Measurements from ENCODE around the gene ZBTB20. TPM values are rescaled to one million over a fixed set of nuclear protein-coding genes. Genes with fewer than 3 reads are reported as not detected.

Gene ZBTB20
- total and polyA plus RNA-seq, 10 donors, result 0.32 to 89.7 (median 71.8) TPM

- no peak for TF ChIP-seq POLR2A (IDR thresholded peaks at IDR 0.05)
- no peak for TF ChIP-seq CTCF (IDR thresholded peaks at IDR 0.05 in 8 of 11, conservative IDR thresholded peaks at IDR 0.05 in 3 of 11)
- TF ChIP-seq POLR2AphosphoS5 (IDR thresholded peaks at IDR 0.05), result no peak
- WGBS, 5 donors, result 91 to 96% (median 92%) methylated on average over 2 of the region's 2 CpGs
- H3K9me3 ChIP-seq, result no peaks in the 10 kb centered on the region
- no peak overlapping the region for H3K27ac ChIP-seq
- no peaks in the 10 kb centered on the region for H3K27me3 ChIP-seq (replicated peaks in 1 of 7)
- H3K36me3 ChIP-seq, result no peaks in the 10 kb centered on the region
- H3K4me3 ChIP-seq, result no peak overlapping the region
- intact Hi-C loops (cut with DNase I; ENCODE audit: low total_unique reads), result no loop called here
- DNase-seq, result no peak
- H3K4me1 ChIP-seq, result peaks cover 0 to 22% (median 9%) of the 10 kb centered on the region in 6 donors
Measured at GRCh38 chr3:114864970-114865369, 282.1 kb downstream of the ZBTB20 start.

GRCh38 chr3:114863848-114864247, 283.2 kb downstream of the ZBTB20 start:
- intact Hi-C loops (cut with DNase I; ENCODE audit: low total_unique reads), result no loop called here
- no peak for DNase-seq
- H3K36me3 ChIP-seq, result no peaks in the 10 kb centered on the region
- H3K9me3 ChIP-seq, result no peaks in the 10 kb centered on the region
- peak overlapping the region in 6 of 8 donors; percentile 21 to 73 (median 64) for H3K27ac ChIP-seq
- peak overlapping the region in 3 of 8 donors; percentile 2 to 49 (median 26) for H3K4me3 ChIP-seq
- H3K4me1 ChIP-seq, result peaks cover 0 to 22% (median 9%) of the 10 kb centered on the region in 6 donors
- WGBS, 5 donors, result 0 to 4% (median 0%) methylated on average over 1 of the region's 1 CpG
- TF ChIP-seq POLR2AphosphoS5 (IDR thresholded peaks at IDR 0.05), result no peak
- no peak for TF ChIP-seq POLR2A (IDR thresholded peaks at IDR 0.05)
- TF ChIP-seq CTCF (IDR thresholded peaks at IDR 0.05 in 8 of 11, conservative IDR thresholded peaks at IDR 0.05 in 3 of 11), result no peak
- no peaks in the 10 kb centered on the region for H3K27me3 ChIP-seq (replicated peaks in 1 of 7)

- WGBS, 5 donors, result 74 to 83% (median 79%) methylated on average over 2 of the region's 2 CpGs
- peaks cover 0 to 39% (median 9%) of the 10 kb centered on the region in 6 donors for H3K4me1 ChIP-seq
- no peaks in the 10 kb centered on the region for H3K27me3 ChIP-seq (replicated peaks in 1 of 7)
- H3K9me3 ChIP-seq, result no peaks in the 10 kb centered on the region
- DNase-seq, result no peak
- intact Hi-C loops (cut with DNase I; ENCODE audit: low total_unique reads), result no loop called here
- H3K27ac ChIP-seq, result no peak overlapping the region
- no peaks in the 10 kb centered on the region for H3K36me3 ChIP-seq
- TF ChIP-seq CTCF (IDR thresholded peaks at IDR 0.05 in 8 of 11, conservative IDR thresholded peaks at IDR 0.05 in 3 of 11) (no peak), POLR2A (IDR thresholded peaks at IDR 0.05) (no peak), POLR2AphosphoS5 (IDR thresholded peaks at IDR 0.05) (no peak)
- H3K4me3 ChIP-seq, result no peak overlapping the region
Measured at GRCh38 chr3:114861666-114862065, 285.4 kb downstream of the ZBTB20 start.

- no peak for DNase-seq
- Histone ChIP-seq H3K27me3 (replicated peaks in 1 of 7) (no peaks in the 10 kb centered on the region), H3K4me3 (no peak overlapping the region), H3K36me3 (no peaks in the 10 kb centered on the region), H3K27ac (no peak overlapping the region), H3K9me3 (no peaks in the 10 kb centered on the region), H3K4me1 (peaks cover 0 to 48% (median 9%) of the 10 kb centered on the region in 6 donors)
- WGBS, 5 donors, result 91 to 100% (median 95%) methylated on average over 2 of the region's 2 CpGs
- intact Hi-C loops (cut with DNase I; ENCODE audit: low total_unique reads), result no loop called here
- TF ChIP-seq CTCF (IDR thresholded peaks at IDR 0.05 in 8 of 11, conservative IDR thresholded peaks at IDR 0.05 in 3 of 11), result no peak
- no peak for TF ChIP-seq POLR2AphosphoS5 (IDR thresholded peaks at IDR 0.05)
- no peak for TF ChIP-seq POLR2A (IDR thresholded peaks at IDR 0.05)
Measured at GRCh38 chr3:114860531-114860930, 286.6 kb downstream of the ZBTB20 start.

All from spleen (tissue), 11 donors.